NCI-H1048 (cell line): ENCODE results near the gene EGLN1.

Source experiments
- DNase-seq: peaks from one replicate; lab custom pipeline; 2025; lab: John Stamatoyannopoulos, UW

Gene EGLN1

DNA sequence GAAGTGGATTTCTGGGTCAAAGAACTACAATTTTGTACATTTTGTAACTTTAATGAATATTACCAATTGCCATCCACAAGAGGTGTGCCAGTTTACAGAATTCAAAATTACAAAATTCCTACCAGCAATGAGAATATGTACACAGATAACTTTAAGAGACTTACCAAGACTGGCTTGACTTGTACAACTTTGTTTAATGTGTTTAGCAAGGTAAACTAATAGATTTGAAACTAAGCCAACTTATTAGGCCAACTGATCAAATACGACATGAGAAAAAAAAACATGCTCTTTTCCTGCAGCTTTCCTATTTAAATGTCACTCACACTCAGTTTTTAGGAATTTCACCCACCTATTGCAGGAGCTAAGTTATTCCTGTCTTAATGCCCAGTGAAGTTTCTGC is 95.8 kb downstream of the EGLN1 start:
- DNase-seq, result no peak

DNA sequence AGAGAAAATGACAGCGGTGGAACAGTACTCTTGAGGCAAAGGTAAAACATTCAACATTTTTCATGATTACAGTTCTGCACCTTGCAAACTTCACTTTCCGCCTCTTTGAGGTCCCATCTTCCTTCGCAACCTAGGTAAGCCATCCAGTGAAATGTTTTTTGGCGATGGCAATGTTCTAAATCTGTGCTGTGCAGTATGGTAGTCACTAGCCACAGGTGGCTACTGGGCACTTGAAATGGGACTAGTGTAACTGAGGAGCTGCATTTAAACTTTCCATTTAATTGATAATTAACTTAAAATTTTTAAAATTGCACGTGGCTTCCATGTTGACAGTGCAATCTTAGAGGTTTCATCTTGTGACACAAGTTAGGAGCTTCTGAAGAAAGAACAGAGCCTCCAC is 97.4 kb downstream of the EGLN1 start:
- no peak for DNase-seq

DNA sequence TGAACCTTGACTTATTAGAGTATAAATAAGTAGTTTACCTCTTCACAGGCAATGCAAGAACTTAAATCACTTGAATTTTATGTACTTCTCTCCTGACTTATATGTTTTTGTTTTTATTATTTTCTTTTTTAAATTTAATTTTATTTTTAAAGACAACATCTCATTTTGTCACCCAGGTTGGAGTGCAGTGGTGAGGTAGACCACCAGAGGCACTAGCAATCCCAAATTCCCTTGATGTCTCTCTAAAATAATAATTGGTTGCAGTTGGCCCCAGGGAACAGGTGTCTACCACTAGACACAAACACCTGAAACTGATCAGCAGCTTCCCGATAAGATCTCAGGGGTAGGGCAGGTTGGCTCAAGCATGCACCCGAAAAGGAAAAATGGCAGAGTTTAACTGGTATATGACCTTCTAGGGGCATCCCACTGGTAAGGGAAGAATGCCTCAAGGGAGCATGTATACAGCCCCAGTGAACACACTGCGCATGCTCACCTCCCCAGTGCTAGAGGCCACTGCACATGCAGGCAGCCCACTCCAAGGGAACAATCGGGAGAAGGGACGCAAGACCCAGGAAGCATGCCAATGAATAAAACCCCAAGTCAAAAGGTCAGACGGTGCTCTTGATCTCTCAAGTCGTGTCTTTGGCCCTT is 99.1 kb downstream of the EGLN1 start:
- DNase-seq, result no peak

DNA sequence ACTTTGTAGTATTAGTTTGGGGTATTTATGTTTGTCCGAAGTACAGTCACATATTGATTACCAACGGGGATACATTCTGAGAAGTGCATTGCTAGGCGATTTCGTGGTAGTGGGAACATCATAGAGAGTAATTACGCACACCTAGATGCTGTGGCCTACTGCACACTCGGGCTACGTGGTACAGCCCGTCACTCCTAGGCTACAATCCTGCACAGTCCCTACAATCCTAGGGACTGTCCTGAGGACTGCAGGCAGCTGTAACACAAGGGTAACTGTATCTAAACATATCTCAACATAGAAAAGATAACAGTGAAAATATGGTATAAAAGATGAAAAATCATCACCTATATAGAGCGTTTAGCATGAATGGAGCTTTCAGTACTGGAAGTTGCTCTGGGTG is 103.0 kb downstream of the EGLN1 start:
- DNase-seq, result no peak

DNA sequence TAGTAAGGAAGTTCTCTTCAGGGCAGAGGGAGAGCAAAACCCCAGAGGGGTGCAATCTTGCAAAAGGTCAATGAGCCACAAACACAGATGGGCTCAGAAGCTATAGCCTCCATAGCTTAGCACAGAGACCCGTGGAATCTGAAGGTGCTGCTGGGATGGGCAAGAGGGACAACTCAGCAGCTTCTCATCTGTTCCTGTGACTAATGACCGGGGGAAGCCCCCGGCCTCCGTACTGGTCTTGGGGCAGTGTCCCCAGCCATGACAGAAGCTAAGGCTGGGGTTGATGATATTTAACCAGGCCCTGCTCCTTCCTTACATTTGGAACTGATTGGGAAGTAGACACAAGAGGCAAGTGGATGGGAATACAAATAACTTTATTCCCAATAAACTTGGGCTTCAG is 103.5 kb downstream of the EGLN1 start:
- DNase-seq, result no peak

DNA sequence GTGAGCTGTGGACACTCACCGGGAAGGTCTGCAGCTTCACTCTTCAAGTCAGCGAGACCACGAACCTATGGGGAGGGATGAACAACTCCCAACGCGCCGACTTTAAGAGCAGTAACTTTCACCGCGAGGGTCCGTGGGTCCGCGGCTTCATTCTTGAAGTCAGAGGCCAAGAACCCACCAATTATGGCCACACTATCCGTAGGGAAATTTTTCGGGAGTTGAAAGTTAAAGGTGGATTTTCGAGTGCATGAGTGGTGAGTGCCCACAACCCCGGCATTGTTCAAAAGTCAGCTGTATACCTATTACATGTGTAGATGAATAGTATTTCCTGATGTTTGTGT is 104.1 kb downstream of the EGLN1 start:
- no peak for DNase-seq

DNA sequence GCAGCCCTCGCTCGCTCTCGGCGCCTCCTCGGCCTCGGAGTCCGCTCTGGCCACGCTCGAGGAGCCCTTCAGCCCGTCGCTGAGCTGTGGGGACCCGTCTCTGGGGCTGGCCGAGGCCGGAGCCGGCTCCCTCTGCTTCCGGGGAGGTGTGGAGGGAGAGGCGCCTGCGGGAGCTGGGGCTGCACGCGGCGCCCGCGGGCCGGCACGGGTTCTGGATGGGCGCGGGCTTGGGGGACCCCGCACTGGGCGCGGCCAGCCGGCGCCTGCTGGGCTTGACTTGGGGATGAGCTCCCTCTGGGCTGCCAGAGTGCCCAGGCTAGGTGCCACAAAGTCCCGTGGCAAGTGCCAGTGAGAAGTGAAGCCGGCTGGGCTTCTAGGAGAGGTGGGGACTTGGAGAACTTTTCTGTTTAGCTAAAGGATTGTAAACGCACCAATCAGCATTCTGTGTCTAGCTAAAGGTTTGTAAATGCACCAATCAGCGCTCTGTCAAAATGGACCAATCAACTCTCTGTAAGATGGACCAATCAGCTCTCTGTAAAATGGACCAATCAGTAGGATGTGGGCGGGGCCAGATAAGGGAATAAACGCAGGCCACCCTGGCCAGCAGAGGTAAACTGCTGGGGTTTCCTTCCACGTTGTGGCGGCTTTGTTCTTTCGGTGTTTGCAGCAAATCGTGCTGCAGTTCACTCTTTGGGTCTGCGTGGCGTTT is 104.6 kb downstream of the EGLN1 start:
- no peak for DNase-seq

DNA sequence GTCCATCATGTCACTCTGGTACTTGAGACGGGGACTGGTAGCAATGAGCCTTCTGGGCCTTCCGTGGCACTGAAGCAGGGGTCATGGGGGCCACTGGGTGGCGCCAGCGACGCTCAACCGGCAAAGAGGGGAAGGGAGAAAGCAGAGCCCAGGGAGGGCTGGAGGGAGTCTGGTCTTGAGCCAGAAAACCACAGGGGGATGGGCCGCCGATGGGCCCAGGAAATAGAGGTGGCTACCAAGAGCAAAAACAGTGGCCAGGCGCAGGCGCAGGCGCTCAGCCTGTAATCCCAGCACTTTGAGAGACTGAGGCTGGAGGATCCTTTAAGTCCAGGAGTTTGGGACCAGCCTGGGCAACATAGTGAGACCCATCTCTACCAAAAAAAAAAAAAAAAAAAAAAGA is 106.2 kb downstream of the EGLN1 start:
- DNase-seq, result no peak
